Caco-2 (cell line): ENCODE data around the gene RAD23A. TPM values are rescaled to one million over a fixed set of nuclear protein-coding genes. Genes with fewer than 3 reads are reported as not detected.
"Not testable (repeated sequence)": the region's sequence is repeated elsewhere in the genome, so short reads cannot be mapped to it uniquely, and the experiment has no call there.

Experiments used
- BruUV-seq: library from RNA; stranded (reverse); fragments of 400-500 nt; replicated peaks from 2 replicates; lab custom pipeline; 2021; lab: Mats Ljungman, UMichigan
- CTCF ChIA-PET: fragments of 300-600 bp; sonication (Branson Sonifier 250); formaldehyde crosslinking; loops from one replicate; lab custom pipeline; 2022; ENCODE audit warnings: antibody characterized with exemption; lab: Charles Lee
- POLR2A ChIA-PET: fragments of 300-600 bp; sonication (Branson Sonifier 250); formaldehyde crosslinking; loops from one replicate; lab custom pipeline; 2022; ENCODE audit warnings: antibody characterized with exemption; lab: Charles Lee
- DNase-seq, 2 experiments: peaks; one replicate each; pipeline versions ENCODE4 v3.0.0 to v3.0.0-alpha.2; 2020 to 2022
- H3K27me3 ChIP-seq: replicated peaks from 2 replicates; pipeline ENCODE4 v1.6.0; 2011; ENCODE audit warnings: low read length; ENCODE audit not compliant: control insufficient read depth, insufficient read depth
- H3K36me3 ChIP-seq: 2 replicates; pipeline ENCODE4 v1.5.1; 2011; ENCODE audit warnings: low read length; ENCODE audit not compliant: control insufficient read depth, insufficient read depth
- H3K4me1 ChIP-seq: fragments of 250-450 bp; sonication (Bioruptor Pico); 2 replicates; pipeline ENCODE4 v1.5.1; 2020; ENCODE audit warnings: mild to moderate bottlenecking
- H3K4me3 ChIP-seq: 2 replicates; pipeline ENCODE4 v1.5.1; 2011; ENCODE audit warnings: low read depth, mild to moderate bottlenecking, control low read depth, low read length
- H3K9me3 ChIP-seq: fragments of 250-450 bp; sonication (Bioruptor Pico); 2 replicates; pipeline ENCODE4 v1.5.1; 2020; ENCODE audit warnings: mild to moderate bottlenecking, moderate library complexity
- H3K27ac Mint-ChIP-seq: one replicate; pipeline ENCODE4 v1.8.0; 2022; ENCODE audit warnings: mixed read lengths; ENCODE audit not compliant: unreplicated experiment
- H3K27me3 Mint-ChIP-seq: one replicate; pipeline ENCODE4 v1.8.0; 2022; ENCODE audit warnings: mixed read lengths; ENCODE audit not compliant: insufficient read depth, unreplicated experiment
- H3K36me3 Mint-ChIP-seq: one replicate; pipeline ENCODE4 v1.8.0; 2022; ENCODE audit warnings: mild to moderate bottlenecking, mixed read lengths; ENCODE audit not compliant: insufficient read depth, unreplicated experiment
- H3K4me1 Mint-ChIP-seq: one replicate; pipeline ENCODE4 v1.8.0; 2022; ENCODE audit warnings: low read depth, mixed read lengths; ENCODE audit not compliant: unreplicated experiment
- H3K4me3 Mint-ChIP-seq: one replicate; pipeline ENCODE4 v1.8.0; 2022; ENCODE audit warnings: mild to moderate bottlenecking, moderate library complexity, mixed read lengths; ENCODE audit not compliant: unreplicated experiment
- H3K9me3 Mint-ChIP-seq: one replicate; pipeline ENCODE4 v1.8.0; 2022; ENCODE audit warnings: mixed read lengths; ENCODE audit not compliant: unreplicated experiment
- intact Hi-C: fragments of 100-400 bp; cut with micrococcal nuclease; formaldehyde crosslinking; loops from one replicate; pipeline ENCODE4 v1.10.0; 2022; ENCODE audit not compliant: unreplicated experiment
- total RNA-seq: library from RNA; stranded (reverse); gene quantifications from 2 replicates; pipeline ENCODE4 v1.2.3, GENCODE V29; 2022
- TF ChIP-seq, protein P1 (sequence below), 2 experiments: fragments of 200-600 bp in 1 of 2; IDR thresholded peaks; 1 replicate in 1 of 2; 2 replicates in 1 of 2; pipeline versions ENCODE4 v1.5.1 to v1.8.0; 2011 to 2022; ENCODE audit warnings: antibody characterized with exemption in 1 of 2, control low read depth in 1 of 2, inconsistent platforms in 1 of 2, low read depth in 1 of 2, low read length in 1 of 2, mild to moderate bottlenecking in 1 of 2, moderate library complexity in 1 of 2; ENCODE audit not compliant: insufficient read depth in 1 of 2, severe bottlenecking in 1 of 2, unreplicated experiment in 1 of 2

The RAD23A gene
- total RNA-seq, 1 experiment from 2014 or later: 102 TPM

DNA sequence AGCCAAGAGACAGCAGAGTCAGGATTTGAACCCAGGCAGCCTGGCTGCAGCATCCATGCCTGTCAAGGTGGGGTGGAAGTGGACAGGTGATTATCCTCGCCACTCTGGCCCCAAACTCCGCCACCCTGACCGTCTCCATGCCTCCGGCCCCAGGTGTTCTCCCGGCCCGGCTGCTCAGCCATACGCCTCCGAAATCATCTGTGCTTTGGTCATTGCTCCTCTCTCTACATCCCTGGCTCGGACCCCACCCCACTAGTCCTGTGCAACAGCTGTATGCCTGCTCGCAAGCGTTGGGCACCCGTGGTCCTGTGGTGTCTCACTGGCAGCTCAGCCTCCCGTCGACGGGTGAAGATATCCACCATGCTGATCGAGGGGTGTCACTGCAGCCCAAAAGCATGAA, 27.6 kb downstream of the RAD23A start:
- POLR2A ChIA-PET: no interaction called here
- no peaks in the 10 kb centered on the region for H3K36me3 Mint-ChIP-seq
- TF ChIP-seq, protein P1, sequence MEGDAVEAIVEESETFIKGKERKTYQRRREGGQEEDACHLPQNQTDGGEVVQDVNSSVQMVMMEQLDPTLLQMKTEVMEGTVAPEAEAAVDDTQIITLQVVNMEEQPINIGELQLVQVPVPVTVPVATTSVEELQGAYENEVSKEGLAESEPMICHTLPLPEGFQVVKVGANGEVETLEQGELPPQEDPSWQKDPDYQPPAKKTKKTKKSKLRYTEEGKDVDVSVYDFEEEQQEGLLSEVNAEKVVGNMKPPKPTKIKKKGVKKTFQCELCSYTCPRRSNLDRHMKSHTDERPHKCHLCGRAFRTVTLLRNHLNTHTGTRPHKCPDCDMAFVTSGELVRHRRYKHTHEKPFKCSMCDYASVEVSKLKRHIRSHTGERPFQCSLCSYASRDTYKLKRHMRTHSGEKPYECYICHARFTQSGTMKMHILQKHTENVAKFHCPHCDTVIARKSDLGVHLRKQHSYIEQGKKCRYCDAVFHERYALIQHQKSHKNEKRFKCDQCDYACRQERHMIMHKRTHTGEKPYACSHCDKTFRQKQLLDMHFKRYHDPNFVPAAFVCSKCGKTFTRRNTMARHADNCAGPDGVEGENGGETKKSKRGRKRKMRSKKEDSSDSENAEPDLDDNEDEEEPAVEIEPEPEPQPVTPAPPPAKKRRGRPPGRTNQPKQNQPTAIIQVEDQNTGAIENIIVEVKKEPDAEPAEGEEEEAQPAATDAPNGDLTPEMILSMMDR (IDR thresholded peaks at IDR 0.05; ENCODE audit: insufficient read depth in 1 of 2, low read depth in 1 of 2, low read length in 1 of 2, severe bottlenecking in 1 of 2, unreplicated experiment in 1 of 2): no peak

DNA sequence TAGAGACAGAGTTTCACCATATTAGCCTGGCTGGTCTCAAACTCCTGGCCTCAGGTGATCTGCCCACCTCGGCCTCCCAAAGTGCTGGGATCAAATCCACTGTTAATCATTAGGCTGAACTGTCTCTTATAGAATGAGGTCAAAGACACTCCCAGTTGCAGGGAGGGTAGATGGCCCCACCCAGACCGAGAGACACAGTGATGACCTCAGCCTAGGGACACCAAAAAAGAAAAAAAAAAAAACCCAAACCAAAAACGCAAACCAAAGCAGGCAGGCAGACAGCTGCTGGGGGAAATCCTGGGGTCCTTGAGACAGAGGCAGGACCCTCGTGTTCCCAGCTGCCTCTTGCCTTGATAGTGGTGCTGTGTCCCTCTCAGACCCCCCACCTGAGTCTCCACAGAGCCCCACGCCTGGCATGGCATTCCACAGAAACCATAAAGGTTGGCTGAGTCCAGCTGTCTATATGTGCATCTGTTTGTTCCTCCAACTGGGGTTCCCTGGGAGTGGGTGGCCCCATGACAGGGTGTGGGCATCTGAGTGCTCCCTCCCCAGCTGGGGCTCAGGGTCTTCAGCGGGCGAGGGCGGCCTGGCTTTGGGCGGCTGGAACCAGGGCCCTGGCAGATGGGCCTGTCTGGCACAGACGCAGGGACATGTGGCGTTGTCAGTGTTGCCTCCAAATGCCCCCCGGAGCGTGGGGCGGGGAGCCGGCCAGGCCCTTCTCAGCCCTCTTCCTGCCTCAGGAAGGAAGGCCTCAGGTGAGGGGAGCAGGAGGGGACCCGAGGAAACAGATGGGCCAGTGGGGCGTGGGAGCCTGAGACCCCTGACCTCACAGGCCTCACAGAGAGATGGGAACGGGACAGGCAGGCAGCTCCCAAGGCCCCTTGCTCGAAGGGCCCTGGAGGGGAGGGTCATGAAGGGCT, 28.9 kb downstream of the RAD23A start:
- Histone ChIP-seq H3K4me1 (no peaks in the 10 kb centered on the region), H3K27me3 (no peaks in the 10 kb centered on the region), H3K9me3 (no peaks in the 10 kb centered on the region), H3K4me3 (no peak overlapping the region), H3K36me3 (no peaks in the 10 kb centered on the region)
- TF ChIP-seq, protein P1 (IDR thresholded peaks at IDR 0.05; ENCODE audit: insufficient read depth in 1 of 2, low read depth in 1 of 2, low read length in 1 of 2, severe bottlenecking in 1 of 2, unreplicated experiment in 1 of 2): no peak
- Mint-ChIP-seq H3K36me3 (no peaks in the 10 kb centered on the region), H3K27me3 (no peaks in the 10 kb centered on the region), H3K9me3 (no peaks in the 10 kb centered on the region), H3K4me3 (no peak overlapping the region), H3K4me1 (peaks cover 7% of the 10 kb centered on the region), H3K27ac (no peak overlapping the region)
- ChIA-PET POLR2A (no interaction called here), CTCF (interaction anchor here (1.6 kb wide), 1 partner anchor 9 kb away, joined by 8 read pairs; no protein-coding TSS in a partner anchor)
- no peak for DNase-seq
- no TSS peak for BruUV-seq
- intact Hi-C loops: no loop called here

More for the DNA sequence above, 27.6 kb downstream of the RAD23A start:
- BruUV-seq: no TSS peak
- Mint-ChIP-seq H3K9me3 (no peaks in the 10 kb centered on the region), H3K27me3 (no peaks in the 10 kb centered on the region), H3K4me1 (peaks cover 7% of the 10 kb centered on the region), H3K27ac (no peak overlapping the region), H3K4me3 (no peak overlapping the region)
- intact Hi-C loops: no loop called here
- no peak overlapping the region for H3K4me3 ChIP-seq
- H3K27me3 ChIP-seq: no peaks in the 10 kb centered on the region
- CTCF ChIA-PET: interaction anchor here (0.6 kb wide), 1 partner anchor 56 kb away, joined by 3 read pairs; no protein-coding TSS in a partner anchor
- no peak for DNase-seq
- no peaks in the 10 kb centered on the region for H3K36me3 ChIP-seq
- H3K9me3 ChIP-seq: no peaks in the 10 kb centered on the region
- no peaks in the 10 kb centered on the region for H3K4me1 ChIP-seq

DNA sequence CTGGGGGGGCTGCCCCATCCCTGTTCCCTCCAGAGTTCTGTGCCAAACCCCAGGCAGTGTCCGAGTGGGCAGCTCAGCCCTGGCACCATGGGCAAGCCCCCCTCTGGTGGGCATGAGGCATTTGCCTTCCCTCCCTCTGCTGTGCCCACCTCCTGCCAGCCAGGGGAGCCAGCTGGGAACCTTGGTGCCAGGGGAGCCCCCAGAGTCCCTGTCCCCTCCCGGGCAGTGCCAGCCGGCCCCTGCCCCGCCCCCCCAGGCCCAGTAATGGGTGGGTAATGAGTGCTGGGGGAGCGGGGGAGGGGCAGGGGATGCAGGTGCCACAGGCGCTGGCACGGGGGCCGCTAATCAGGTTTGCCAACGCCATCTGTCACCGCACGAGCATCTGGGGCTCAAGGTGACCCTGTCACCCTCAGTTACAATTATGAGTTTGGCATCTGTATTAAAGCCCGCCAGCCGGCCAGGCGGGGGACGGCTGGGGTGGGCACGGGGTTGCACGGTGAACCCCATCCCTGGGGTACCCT, 29.6 kb downstream of the RAD23A start:
- DNase-seq: no peak
- TF ChIP-seq, protein P1 (IDR thresholded peaks at IDR 0.05; ENCODE audit: insufficient read depth in 1 of 2, low read depth in 1 of 2, low read length in 1 of 2, severe bottlenecking in 1 of 2, unreplicated experiment in 1 of 2): no peak
- no peaks in the 10 kb centered on the region for H3K27me3 Mint-ChIP-seq

DNA sequence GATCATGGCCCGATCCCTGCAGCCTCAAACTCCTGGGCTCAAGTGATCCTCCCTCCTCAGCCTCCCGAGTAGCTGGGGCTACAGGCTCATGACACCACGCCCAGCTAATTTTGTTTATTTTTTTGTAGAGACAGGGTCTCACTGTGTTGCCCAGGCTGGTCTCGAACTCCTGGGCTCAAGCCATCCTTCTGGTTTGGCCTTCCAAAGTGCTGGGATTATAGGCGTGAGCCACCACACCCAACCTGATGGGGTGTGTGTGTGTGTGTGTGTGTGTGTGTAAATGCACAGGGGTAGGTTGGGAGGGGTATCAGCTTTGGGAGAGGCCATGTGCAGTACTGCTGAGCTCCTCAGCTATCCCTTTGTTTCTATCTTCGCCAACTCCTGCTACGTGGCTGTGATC, 30.4 kb downstream of the RAD23A start:
- POLR2A ChIA-PET, H3K27me3 Mint-ChIP-seq, H3K36me3 Mint-ChIP-seq, H3K4me3 Mint-ChIP-seq, H3K4me1 ChIP-seq, H3K9me3 Mint-ChIP-seq, H3K4me3 ChIP-seq, H3K27ac Mint-ChIP-seq, H3K36me3 ChIP-seq, BruUV-seq, H3K9me3 ChIP-seq, H3K4me1 Mint-ChIP-seq, DNase-seq, H3K27me3 ChIP-seq: not testable (repeated sequence)
- CTCF ChIA-PET: interaction anchor here (0.7 to 3.8 kb wide), 4 partner anchors 9 to 183 kb away, joined by 3 to 64 read pairs (median 32); no protein-coding TSS in a partner anchor
- intact Hi-C loops: loop anchor here (2.0 kb wide), 1 partner anchor 61 kb away; no protein-coding TSS in a partner anchor

More for the DNA sequence above, 29.6 kb downstream of the RAD23A start:
- H3K9me3 ChIP-seq: no peaks in the 10 kb centered on the region
- H3K9me3 Mint-ChIP-seq: no peaks in the 10 kb centered on the region
- intact Hi-C loops: no loop called here
- no TSS peak for BruUV-seq
- no peak overlapping the region for H3K27ac Mint-ChIP-seq
- H3K36me3 Mint-ChIP-seq: no peaks in the 10 kb centered on the region
- no peak overlapping the region for H3K4me3 ChIP-seq
- H3K4me3 Mint-ChIP-seq: no peak overlapping the region
- ChIA-PET CTCF (interaction anchor here (1.6 to 3.0 kb wide), 2 partner anchors 10 to 11 kb away, joined by 8 to 58 read pairs; no protein-coding TSS in a partner anchor), POLR2A (no interaction called here)
- no peaks in the 10 kb centered on the region for H3K36me3 ChIP-seq
- H3K4me1 Mint-ChIP-seq: peaks cover 7% of the 10 kb centered on the region
- H3K4me1 ChIP-seq: no peaks in the 10 kb centered on the region
- H3K27me3 ChIP-seq: no peaks in the 10 kb centered on the region
